Measurements from ENCODE around the gene SPINK1.

Gene SPINK1

GRCh38 chr5:147869112-147869511, 37.6 kb upstream of the SPINK1 start:
- H3K4me3 ChIP-seq, result 0 out of 2 replicates have a peak overlapping the region, but pooled peaks have one; percentile 25
- no peak for TF ChIP-seq FOXP2 (optimal IDR thresholded peaks at IDR 0.05; ENCODE audit: control extremely low read depth, extremely low read length, insufficient read depth)
- TF ChIP-seq POLR2AphosphoS5 (IDR thresholded peaks at IDR 0.05; ENCODE audit: borderline replicate concordance, low read depth, low read length), result no peak
- no peaks in the 10 kb centered on the region for H3K36me3 ChIP-seq (ENCODE audit: insufficient read depth, low read length)
- peak; percentile 80 for DNase-seq (ENCODE audit: low read depth, low spot score)
- no peak overlapping the region for H3K9ac ChIP-seq (ENCODE audit: insufficient read length)
- H3K27ac ChIP-seq, result no peak overlapping the region
- no peaks in the 10 kb centered on the region for H3K9me3 ChIP-seq (ENCODE audit: low read depth, low read length)

- Histone ChIP-seq H3K9me3 (ENCODE audit: low read depth, low read length) (no peaks in the 10 kb centered on the region), H3K9ac (ENCODE audit: insufficient read length) (no peak overlapping the region), H3K4me3 (no peak overlapping the region), H3K27ac (no peak overlapping the region), H3K36me3 (ENCODE audit: insufficient read depth, low read length) (no peaks in the 10 kb centered on the region)
- DNase-seq (ENCODE audit: low read depth, low spot score), result no peak
- TF ChIP-seq POLR2AphosphoS5 (IDR thresholded peaks at IDR 0.05; ENCODE audit: borderline replicate concordance, low read depth, low read length) (no peak), FOXP2 (optimal IDR thresholded peaks at IDR 0.05; ENCODE audit: control extremely low read depth, extremely low read length, insufficient read depth) (no peak), EZH2 (IDR thresholded peaks at IDR 0.05) (no peak)
Observed at GRCh38 chr5:147863454-147864158, 32.1 kb upstream of the SPINK1 start.

- DNase-seq (ENCODE audit: low read depth, low spot score), result no peak
- TF ChIP-seq EZH2 (IDR thresholded peaks at IDR 0.05), result no peak
- no peak for TF ChIP-seq FOXP2 (optimal IDR thresholded peaks at IDR 0.05; ENCODE audit: control extremely low read depth, extremely low read length, insufficient read depth)
- no peak for TF ChIP-seq POLR2AphosphoS5 (IDR thresholded peaks at IDR 0.05; ENCODE audit: borderline replicate concordance, low read depth, low read length)
- Histone ChIP-seq H3K27ac (no peak overlapping the region), H3K36me3 (ENCODE audit: insufficient read depth, low read length) (no peaks in the 10 kb centered on the region), H3K9ac (ENCODE audit: insufficient read length) (no peak overlapping the region), H3K4me3 (no peak overlapping the region), H3K9me3 (ENCODE audit: low read depth, low read length) (no peaks in the 10 kb centered on the region)
Observed at GRCh38 chr5:147860641-147861025, 29.2 kb upstream of the SPINK1 start.

- Histone ChIP-seq H3K36me3 (ENCODE audit: insufficient read depth, low read length) (no peaks in the 10 kb centered on the region), H3K9ac (ENCODE audit: insufficient read length) (no peak overlapping the region), H3K27ac (no peak overlapping the region), H3K4me3 (no peak overlapping the region), H3K9me3 (ENCODE audit: low read depth, low read length) (no peaks in the 10 kb centered on the region)
- TF ChIP-seq FOXP2 (optimal IDR thresholded peaks at IDR 0.05; ENCODE audit: control extremely low read depth, extremely low read length, insufficient read depth) (no peak), EZH2 (IDR thresholded peaks at IDR 0.05) (no peak), POLR2AphosphoS5 (IDR thresholded peaks at IDR 0.05; ENCODE audit: borderline replicate concordance, low read depth, low read length) (no peak)
- DNase-seq (ENCODE audit: low read depth, low spot score), result no peak
Observed at GRCh38 chr5:147859962-147860640, 28.6 kb upstream of the SPINK1 start.

GRCh38 chr5:147858565-147858964, 27.1 kb upstream of the SPINK1 start:
- Histone ChIP-seq H3K9me3 (ENCODE audit: low read depth, low read length) (no peaks in the 10 kb centered on the region), H3K27ac (no peak overlapping the region), H3K4me3 (no peak overlapping the region), H3K9ac (ENCODE audit: insufficient read length) (no peak overlapping the region), H3K36me3 (ENCODE audit: insufficient read depth, low read length) (no peaks in the 10 kb centered on the region)
- DNase-seq (ENCODE audit: low read depth, low spot score), result no peak
- TF ChIP-seq POLR2AphosphoS5 (IDR thresholded peaks at IDR 0.05; ENCODE audit: borderline replicate concordance, low read depth, low read length) (no peak), FOXP2 (optimal IDR thresholded peaks at IDR 0.05; ENCODE audit: control extremely low read depth, extremely low read length, insufficient read depth) (no peak), EZH2 (IDR thresholded peaks at IDR 0.05) (no peak)

- no peaks in the 10 kb centered on the region for H3K36me3 ChIP-seq (ENCODE audit: insufficient read depth, low read length)
- peak overlapping the region; percentile 33 for H3K9ac ChIP-seq (ENCODE audit: insufficient read length)
- peak; percentile 75 for DNase-seq (ENCODE audit: low read depth, low spot score)
- H3K27ac ChIP-seq, result no peak overlapping the region
- no peaks in the 10 kb centered on the region for H3K9me3 ChIP-seq (ENCODE audit: low read depth, low read length)
- no peak overlapping the region for H3K4me3 ChIP-seq
- TF ChIP-seq FOXP2 (optimal IDR thresholded peaks at IDR 0.05; ENCODE audit: control extremely low read depth, extremely low read length, insufficient read depth) (no peak), EZH2 (IDR thresholded peaks at IDR 0.05) (no peak), POLR2AphosphoS5 (IDR thresholded peaks at IDR 0.05; ENCODE audit: borderline replicate concordance, low read depth, low read length) (no peak)
Observed at GRCh38 chr5:147857302-147858129, 26.0 kb upstream of the SPINK1 start.

GRCh38 chr5:147856801-147857200, 25.3 kb upstream of the SPINK1 start:
- Histone ChIP-seq H3K4me3 (no peak overlapping the region), H3K27ac (no peak overlapping the region), H3K9ac (ENCODE audit: insufficient read length) (no peak overlapping the region), H3K36me3 (ENCODE audit: insufficient read depth, low read length) (no peaks in the 10 kb centered on the region), H3K9me3 (ENCODE audit: low read depth, low read length) (no peaks in the 10 kb centered on the region)
- no peak for DNase-seq (ENCODE audit: low read depth, low spot score)
- TF ChIP-seq FOXP2 (optimal IDR thresholded peaks at IDR 0.05; ENCODE audit: control extremely low read depth, extremely low read length, insufficient read depth) (no peak), POLR2AphosphoS5 (IDR thresholded peaks at IDR 0.05; ENCODE audit: borderline replicate concordance, low read depth, low read length) (no peak), EZH2 (IDR thresholded peaks at IDR 0.05) (no peak)

- TF ChIP-seq POLR2AphosphoS5 (IDR thresholded peaks at IDR 0.05; ENCODE audit: borderline replicate concordance, low read depth, low read length) (no peak), EZH2 (IDR thresholded peaks at IDR 0.05) (no peak), FOXP2 (optimal IDR thresholded peaks at IDR 0.05; ENCODE audit: control extremely low read depth, extremely low read length, insufficient read depth) (no peak)
- no peak for DNase-seq (ENCODE audit: low read depth, low spot score)
- no peaks in the 10 kb centered on the region for H3K9me3 ChIP-seq (ENCODE audit: low read depth, low read length)
Observed at GRCh38 chr5:147855774-147856069, 24.3 kb upstream of the SPINK1 start.

More at GRCh38 chr5:147855774-147856069, 24.3 kb upstream of the SPINK1 start:
- Histone ChIP-seq H3K4me3 (no peak overlapping the region), H3K9ac (ENCODE audit: insufficient read length) (peak overlapping the region; percentile 13), H3K36me3 (ENCODE audit: insufficient read depth, low read length) (no peaks in the 10 kb centered on the region), H3K27ac (0 out of 2 replicates have a peak overlapping the region, but pooled peaks have one; percentile 12)

All from SK-N-MC (cell line).